22Rv1 (cell line): ENCODE results near the gene ZNF423.

ENCODE experiments used
- CTCF ChIP-seq: fragments of 450-650 bp; IDR thresholded peaks from 2 replicates; pipeline ENCODE4 v1.5.1; 2017; ENCODE audit warnings: mild to moderate bottlenecking
- ZFX ChIP-seq: fragments of 450-650 bp; IDR thresholded peaks from 2 replicates; pipeline ENCODE4 v1.6.1; 2017; ENCODE audit warnings: antibody characterized with exemption, borderline replicate concordance

- no peak for TF ChIP-seq CTCF
- no peak for TF ChIP-seq ZFX
These were observed 267.9 kb downstream of the ZNF423 start for GRCh38 chr16:49588026-49588425.
